ENCODE results near the gene PDE8B.

DNA sequence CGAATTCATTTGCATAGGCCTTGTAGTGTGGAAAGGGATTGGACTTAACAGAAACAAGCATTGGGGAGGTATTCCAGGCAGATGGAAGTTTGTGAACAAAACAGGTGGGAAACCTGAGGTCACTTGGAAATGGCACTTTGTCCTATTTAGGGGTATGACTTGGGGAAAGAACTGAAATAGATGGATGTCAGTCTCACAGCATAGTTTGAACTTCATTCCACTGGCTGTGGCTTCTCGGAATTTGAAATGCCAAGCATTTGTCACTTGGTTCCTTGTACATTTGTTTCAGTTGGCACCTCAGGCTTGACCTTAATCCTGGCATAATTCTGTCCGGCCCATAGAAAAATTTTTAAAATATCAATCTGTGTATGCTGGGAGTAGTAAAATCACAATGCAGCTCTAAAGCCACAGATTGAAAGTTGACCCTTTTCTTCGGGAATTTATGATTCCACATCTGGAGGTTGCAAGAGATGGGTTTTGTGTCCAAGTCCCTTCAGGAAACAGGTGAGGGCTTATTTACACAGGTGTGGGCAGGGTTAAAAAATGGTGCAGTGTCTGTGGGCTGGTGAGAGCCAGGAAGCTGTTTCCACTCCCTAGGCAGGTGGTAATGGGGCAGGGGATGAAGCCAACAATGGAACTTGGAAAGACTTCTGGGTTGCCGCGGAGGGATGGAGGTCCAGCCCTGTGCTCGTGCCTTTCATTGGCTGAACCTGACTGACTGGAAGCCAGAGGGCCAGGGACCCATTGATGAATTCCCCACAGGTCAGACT is 39.2 kb upstream of the PDE8B start:
- TF ChIP-seq, protein P1, sequence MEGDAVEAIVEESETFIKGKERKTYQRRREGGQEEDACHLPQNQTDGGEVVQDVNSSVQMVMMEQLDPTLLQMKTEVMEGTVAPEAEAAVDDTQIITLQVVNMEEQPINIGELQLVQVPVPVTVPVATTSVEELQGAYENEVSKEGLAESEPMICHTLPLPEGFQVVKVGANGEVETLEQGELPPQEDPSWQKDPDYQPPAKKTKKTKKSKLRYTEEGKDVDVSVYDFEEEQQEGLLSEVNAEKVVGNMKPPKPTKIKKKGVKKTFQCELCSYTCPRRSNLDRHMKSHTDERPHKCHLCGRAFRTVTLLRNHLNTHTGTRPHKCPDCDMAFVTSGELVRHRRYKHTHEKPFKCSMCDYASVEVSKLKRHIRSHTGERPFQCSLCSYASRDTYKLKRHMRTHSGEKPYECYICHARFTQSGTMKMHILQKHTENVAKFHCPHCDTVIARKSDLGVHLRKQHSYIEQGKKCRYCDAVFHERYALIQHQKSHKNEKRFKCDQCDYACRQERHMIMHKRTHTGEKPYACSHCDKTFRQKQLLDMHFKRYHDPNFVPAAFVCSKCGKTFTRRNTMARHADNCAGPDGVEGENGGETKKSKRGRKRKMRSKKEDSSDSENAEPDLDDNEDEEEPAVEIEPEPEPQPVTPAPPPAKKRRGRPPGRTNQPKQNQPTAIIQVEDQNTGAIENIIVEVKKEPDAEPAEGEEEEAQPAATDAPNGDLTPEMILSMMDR (optimal IDR thresholded peaks at IDR 0.05 in 1 of 3, IDR thresholded peaks at IDR 0.05 in 1 of 3, conservative IDR thresholded peaks at IDR 0.05 in 1 of 3; ENCODE audit: extremely low read depth in 1 of 3, insufficient read depth in 2 of 3, low read length in 3 of 3), result no peak
- no peak for TF ChIP-seq EZH2 (IDR thresholded peaks at IDR 0.05; ENCODE audit: low read length)

All from keratinocyte (primary cell).